Neutrophil (primary cell): ENCODE results near the gene STPG4.

Source experiments
- H3K27ac ChIP-seq: fragments of 200-600 bp; sonication (generic); 2 replicates; pipeline ENCODE4 v1.5.1; 2016; ENCODE audit warnings: mild to moderate bottlenecking, moderate library complexity
- H3K27me3 ChIP-seq: fragments of 200-600 bp; sonication (generic); 2 replicates; pipeline ENCODE4 v1.6.0; 2016; ENCODE audit warnings: mild to moderate bottlenecking
- H3K36me3 ChIP-seq: fragments of 200-600 bp; sonication (generic); 2 replicates; pipeline ENCODE4 v1.5.1; 2017
- H3K4me1 ChIP-seq, 2 experiments: fragments of 200-600 bp in 1 of 2; sonication (generic) in 1 of 2; 1 replicate in 1 of 2; 2 replicates in 1 of 2; pipeline versions ENCODE4 v1.5.1 to v1.6.1; 2013 to 2016; ENCODE audit warnings: low read depth in 1 of 2, low read length in 1 of 2, mild to moderate bottlenecking in 1 of 2, moderate library complexity in 1 of 2; ENCODE audit not compliant: control insufficient read depth in 1 of 2, insufficient read depth in 1 of 2
- H3K4me3 ChIP-seq, 2 experiments: fragments of 200-600 bp in 1 of 2; sonication (generic) in 1 of 2; 1 replicate in 1 of 2; 2 replicates in 1 of 2; pipeline ENCODE4 v1.5.1; 2013 to 2016; ENCODE audit warnings: low read depth in 1 of 2, low read length in 1 of 2, mild to moderate bottlenecking in 1 of 2, moderate library complexity in 1 of 2
- H3K9me3 ChIP-seq: fragments of 200-600 bp; sonication (generic); 2 replicates; pipeline ENCODE4 v1.5.1; 2016
- CTCF ChIP-seq: fragments of 200-600 bp; sonication (generic); IDR thresholded peaks from 2 replicates; pipeline ENCODE4 v1.5.1; 2016; ENCODE audit warnings: antibody characterized with exemption

The STPG4 gene

GRCh38 chr2:47069628-47070154, 85.4 kb downstream of the STPG4 start:
- Histone ChIP-seq H3K27me3 (no peaks in the 10 kb centered on the region), H3K27ac (no peak overlapping the region), H3K4me3 (no peak overlapping the region), H3K9me3 (no peaks in the 10 kb centered on the region), H3K4me1 (peaks cover 22 to 24% of the 10 kb centered on the region in 2 experiments), H3K36me3 (peaks cover 17% of the 10 kb centered on the region)
- TF ChIP-seq CTCF = no peak

GRCh38 chr2:47068981-47069627, 86.0 kb downstream of the STPG4 start:
- TF ChIP-seq CTCF = no peak
- H3K9me3 ChIP-seq = no peaks in the 10 kb centered on the region
- no peaks in the 10 kb centered on the region for H3K27me3 ChIP-seq
- peaks cover 22 to 24% of the 10 kb centered on the region in 2 experiments for H3K4me1 ChIP-seq
- H3K36me3 ChIP-seq = peaks cover 21% of the 10 kb centered on the region
- H3K27ac ChIP-seq = no peak overlapping the region
- no peak overlapping the region for H3K4me3 ChIP-seq

GRCh38 chr2:47067788-47068407, 87.2 kb downstream of the STPG4 start:
- Histone ChIP-seq H3K27me3 (no peaks in the 10 kb centered on the region), H3K4me1 (peaks cover 21 to 23% of the 10 kb centered on the region in 2 experiments), H3K9me3 (no peaks in the 10 kb centered on the region), H3K27ac (no peak overlapping the region), H3K4me3 (no peak overlapping the region), H3K36me3 (peaks cover 20% of the 10 kb centered on the region)
- no peak for TF ChIP-seq CTCF

GRCh38 chr2:47065771-47066380, 89.2 kb downstream of the STPG4 start:
- peaks cover 1 to 3% of the 10 kb centered on the region in 2 experiments for H3K4me1 ChIP-seq
- no peak for TF ChIP-seq CTCF
- H3K9me3 ChIP-seq = no peaks in the 10 kb centered on the region
- no peak overlapping the region for H3K4me3 ChIP-seq
- peaks cover 32% of the 10 kb centered on the region for H3K36me3 ChIP-seq
- H3K27me3 ChIP-seq = no peaks in the 10 kb centered on the region
- H3K27ac ChIP-seq = no peak overlapping the region

GRCh38 chr2:47065343-47065742, 89.8 kb downstream of the STPG4 start:
- peaks cover 35% of the 10 kb centered on the region for H3K36me3 ChIP-seq
- no peaks in the 10 kb centered on the region for H3K27me3 ChIP-seq
- no peak overlapping the region for H3K4me3 ChIP-seq
- no peak for TF ChIP-seq CTCF
- H3K9me3 ChIP-seq = no peaks in the 10 kb centered on the region
- no peak overlapping the region for H3K27ac ChIP-seq
- H3K4me1 ChIP-seq = no peaks in the 10 kb centered on the region
